HFFc6 (cell line): ENCODE results near the gene HCN4. TPM values are rescaled to one million over a fixed set of nuclear protein-coding genes. Genes with fewer than 3 reads are reported as not detected.
A peak's percentile ranks its signal among the peaks of the same experiment; 100 is the strongest.

Source experiments
- DNase-seq: peaks from one replicate; pipeline ENCODE4 v3.0.0-alpha.2; 2018
- H3K27ac Mint-ChIP-seq: 2 replicates; pipeline ENCODE4 v1.8.0; 2020; ENCODE audit warnings: mild to moderate bottlenecking, mixed read lengths
- H3K27me3 Mint-ChIP-seq: 2 replicates; pipeline ENCODE4 v1.8.0; 2021; ENCODE audit warnings: mild to moderate bottlenecking, moderate library complexity, mixed read lengths; ENCODE audit not compliant: insufficient read depth
- H3K36me3 Mint-ChIP-seq: 2 replicates; pipeline ENCODE4 v1.8.0; 2021; ENCODE audit warnings: low read depth, mixed read lengths
- H3K4me1 Mint-ChIP-seq: 2 replicates; pipeline ENCODE4 v1.8.0; 2020; ENCODE audit warnings: low read depth, mixed read lengths
- H3K4me3 Mint-ChIP-seq: 2 replicates; pipeline ENCODE4 v1.8.0; 2020; ENCODE audit warnings: mild to moderate bottlenecking, moderate library complexity, mixed read lengths
- H3K9me3 Mint-ChIP-seq: 2 replicates; pipeline ENCODE4 v1.8.0; 2020; ENCODE audit warnings: mild to moderate bottlenecking, mixed read lengths
- CTCF ChIP-seq: fragments of 200-600 bp; sonication (generic); IDR thresholded peaks from 2 replicates; pipeline ENCODE4 v1.5.0; 2021; ENCODE audit warnings: antibody characterized with exemption, mild to moderate bottlenecking
- total RNA-seq, 6 experiments: library from RNA; stranded (reverse); fragmentation: NEBNext Ultra II Directional; extraction: Animal tissue kit (Norgen Biotek cat#: 25700); gene quantifications; 2 replicates in 1 of 6; 3 replicates in 5 of 6; pipeline ENCODE4 v1.2.3, GENCODE V29; 2021

Gene HCN4
- total RNA-seq, 6 experiments from 2014 or later: not detected

GRCh38 chr15:73275862-73276261 is 92.9 kb downstream of the HCN4 start:
- Mint-ChIP-seq H3K27me3 (peaks cover 9% of the 10 kb centered on the region), H3K27ac (no peak overlapping the region), H3K4me3 (no peak overlapping the region), H3K9me3 (no peaks in the 10 kb centered on the region), H3K4me1 (peaks cover 7% of the 10 kb centered on the region), H3K36me3 (no peaks in the 10 kb centered on the region)
- no peak for TF ChIP-seq CTCF
- no peak for DNase-seq

- TF ChIP-seq CTCF: peak; percentile 91
- no peak overlapping the region for H3K27ac Mint-ChIP-seq
- peaks cover 6% of the 10 kb centered on the region; the same call in 1 of the 2 replicates for H3K27me3 Mint-ChIP-seq
- H3K36me3 Mint-ChIP-seq: no peaks in the 10 kb centered on the region
- peaks cover 16% of the 10 kb centered on the region for H3K4me1 Mint-ChIP-seq
- H3K9me3 Mint-ChIP-seq: no peaks in the 10 kb centered on the region
- no peak overlapping the region for H3K4me3 Mint-ChIP-seq
- peak; percentile 30 for DNase-seq
Observed at GRCh38 chr15:73273181-73274002, 95.4 kb downstream of the HCN4 start.

- no peaks in the 10 kb centered on the region for H3K36me3 Mint-ChIP-seq
- no peaks in the 10 kb centered on the region for H3K9me3 Mint-ChIP-seq
- H3K4me3 Mint-ChIP-seq: no peak overlapping the region
- no peak for TF ChIP-seq CTCF
- no peak overlapping the region for H3K27ac Mint-ChIP-seq
- DNase-seq: no peak
- H3K4me1 Mint-ChIP-seq: peaks cover 16% of the 10 kb centered on the region
- peaks cover 4% of the 10 kb centered on the region; the same call in 1 of the 2 replicates for H3K27me3 Mint-ChIP-seq
Observed at GRCh38 chr15:73270366-73271097, 98.2 kb downstream of the HCN4 start.

Other genes with a start within 250 kb of the HCN4 start
- gene REC114, start 74.2 kb upstream of the HCN4 start, total RNA-seq: not detected